ENCODE measurements around the gene ZP2. TPM values are rescaled to one million over a fixed set of nuclear protein-coding genes. Genes with fewer than 3 reads are reported as not detected.

ZP2 gene
- total RNA-seq (not detected), polyA plus RNA-seq (not detected)
- long read RNA-seq, donor 1: 0 reads
- long read RNA-seq, donor 2: 0 reads

DNA sequence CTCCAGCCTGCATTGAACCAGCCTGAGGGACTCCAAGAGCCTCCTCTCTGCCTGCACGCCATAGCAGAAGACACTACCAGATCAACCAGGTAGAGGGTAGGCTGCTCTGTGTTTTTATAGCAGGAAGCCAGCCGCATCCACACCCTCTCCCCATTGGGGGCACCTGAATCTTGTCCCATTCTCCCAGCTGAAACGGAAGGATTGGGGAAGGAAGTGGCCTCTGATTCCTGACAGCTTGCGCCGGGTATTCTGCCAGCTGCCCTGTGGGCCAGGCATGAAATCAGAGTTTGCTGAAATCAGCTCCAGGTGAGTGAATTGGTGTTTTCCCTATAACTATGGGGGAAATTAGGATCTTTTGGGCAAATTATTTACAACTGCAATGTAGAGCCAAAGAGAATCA, at the start of gene ZP2:
ZP2 (minus strand) TSS at position 89 of the 400 bp plus-strand sequence; CDS start at position 62, 27 bp downstream.
- ATAC-seq (no peak), DNase-seq (no peak)
- TF ChIP-seq, protein P1, sequence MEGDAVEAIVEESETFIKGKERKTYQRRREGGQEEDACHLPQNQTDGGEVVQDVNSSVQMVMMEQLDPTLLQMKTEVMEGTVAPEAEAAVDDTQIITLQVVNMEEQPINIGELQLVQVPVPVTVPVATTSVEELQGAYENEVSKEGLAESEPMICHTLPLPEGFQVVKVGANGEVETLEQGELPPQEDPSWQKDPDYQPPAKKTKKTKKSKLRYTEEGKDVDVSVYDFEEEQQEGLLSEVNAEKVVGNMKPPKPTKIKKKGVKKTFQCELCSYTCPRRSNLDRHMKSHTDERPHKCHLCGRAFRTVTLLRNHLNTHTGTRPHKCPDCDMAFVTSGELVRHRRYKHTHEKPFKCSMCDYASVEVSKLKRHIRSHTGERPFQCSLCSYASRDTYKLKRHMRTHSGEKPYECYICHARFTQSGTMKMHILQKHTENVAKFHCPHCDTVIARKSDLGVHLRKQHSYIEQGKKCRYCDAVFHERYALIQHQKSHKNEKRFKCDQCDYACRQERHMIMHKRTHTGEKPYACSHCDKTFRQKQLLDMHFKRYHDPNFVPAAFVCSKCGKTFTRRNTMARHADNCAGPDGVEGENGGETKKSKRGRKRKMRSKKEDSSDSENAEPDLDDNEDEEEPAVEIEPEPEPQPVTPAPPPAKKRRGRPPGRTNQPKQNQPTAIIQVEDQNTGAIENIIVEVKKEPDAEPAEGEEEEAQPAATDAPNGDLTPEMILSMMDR (IDR thresholded peaks at IDR 0.05): no peak
- Histone ChIP-seq H3K36me3 (ENCODE audit: insufficient read depth in 1 of 2, low read depth in 1 of 2) (no peaks in the 10 kb centered on the region), H3K4me3 (no peak within 1 kb of the TSS), H3K27ac (no peak within 1 kb of the TSS), H3K4me1 (no peaks in the 10 kb centered on the region), H3K27me3 (ENCODE audit: insufficient read depth in 3 of 3, low read length in 2 of 3) (peaks cover 0 to 3% (median 0%) of the 10 kb centered on the region in 3 donors), H3K9me3 (no peaks in the 10 kb centered on the region)
- intact Hi-C loops (cut with DNase I): no loop called here
- WGBS, 3 donors: 61 to 73% (median 72%) methylated on average over 5 of the region's 5 CpGs

DNA sequence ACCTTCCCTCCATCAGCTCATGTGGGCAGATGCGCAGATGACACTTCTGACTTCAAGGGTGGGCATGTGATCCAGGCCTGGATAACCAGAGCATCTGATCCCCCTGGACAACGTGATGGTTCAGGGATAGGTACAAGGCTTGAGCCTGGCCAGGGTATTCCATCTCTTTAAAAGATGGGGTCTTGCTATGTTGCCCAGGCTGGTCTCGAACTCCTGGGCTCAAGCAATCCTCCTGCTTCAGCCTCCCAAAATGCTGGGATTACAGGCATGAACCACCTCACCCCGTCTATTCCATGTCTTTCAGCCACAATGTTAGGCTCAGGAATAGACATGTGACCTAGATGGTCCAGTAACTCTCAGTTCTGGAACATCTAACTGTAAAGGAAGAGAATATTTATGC, 45.9 kb upstream of the ZP2 start:
- H3K9me3 ChIP-seq: no peaks in the 10 kb centered on the region
- ATAC-seq: no peak
- H3K27ac ChIP-seq: no peak overlapping the region
- WGBS, 3 donors: 86 to 96% (median 89%) methylated on average over 4 of the region's 4 CpGs
- DNase-seq: no peak
- H3K36me3 ChIP-seq (ENCODE audit: insufficient read depth in 1 of 2, low read depth in 1 of 2): no peaks in the 10 kb centered on the region
- intact Hi-C loops (cut with DNase I): no loop called here
- H3K4me3 ChIP-seq: no peak overlapping the region
- peaks cover 0 to 2% (median 0%) of the 10 kb centered on the region in 3 donors for H3K27me3 ChIP-seq (ENCODE audit: insufficient read depth in 3 of 3, low read length in 2 of 3)
- TF ChIP-seq, protein P1 (IDR thresholded peaks at IDR 0.05): no peak
- no peaks in the 10 kb centered on the region for H3K4me1 ChIP-seq

DNA sequence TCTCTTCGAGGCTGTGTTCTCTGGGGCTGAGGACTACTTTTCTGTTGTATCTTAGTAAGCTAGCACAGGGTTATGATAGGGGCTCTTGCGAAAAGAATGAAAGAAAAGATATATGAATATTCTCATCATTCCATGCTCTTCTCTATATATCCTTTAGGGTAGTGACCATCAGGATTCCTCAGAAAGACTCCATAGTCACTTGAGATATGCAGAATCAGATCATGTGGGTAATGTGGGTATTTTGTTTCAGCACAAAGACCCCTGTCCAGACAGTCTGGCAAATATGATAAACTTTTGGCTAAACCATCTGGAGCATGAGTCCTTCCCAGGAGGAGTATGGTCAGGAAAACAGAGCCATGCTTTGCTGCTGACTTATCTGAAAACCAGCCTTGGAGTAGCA, 45.3 kb upstream of the ZP2 start:
- ATAC-seq (no peak), DNase-seq (no peak)
- WGBS, 3 donors: 83 to 91% (median 84%) methylated on average over 2 of the region's 2 CpGs
- peaks cover 0 to 2% (median 0%) of the 10 kb centered on the region in 3 donors for H3K27me3 ChIP-seq (ENCODE audit: insufficient read depth in 3 of 3, low read length in 2 of 3)
- H3K4me3 ChIP-seq: no peak overlapping the region
- no peaks in the 10 kb centered on the region for H3K36me3 ChIP-seq (ENCODE audit: insufficient read depth in 1 of 2, low read depth in 1 of 2)
- no peak overlapping the region for H3K27ac ChIP-seq
- intact Hi-C loops (cut with DNase I): no loop called here
- H3K9me3 ChIP-seq: no peaks in the 10 kb centered on the region
- H3K4me1 ChIP-seq: no peaks in the 10 kb centered on the region
- TF ChIP-seq, protein P1 (IDR thresholded peaks at IDR 0.05): no peak

DNA sequence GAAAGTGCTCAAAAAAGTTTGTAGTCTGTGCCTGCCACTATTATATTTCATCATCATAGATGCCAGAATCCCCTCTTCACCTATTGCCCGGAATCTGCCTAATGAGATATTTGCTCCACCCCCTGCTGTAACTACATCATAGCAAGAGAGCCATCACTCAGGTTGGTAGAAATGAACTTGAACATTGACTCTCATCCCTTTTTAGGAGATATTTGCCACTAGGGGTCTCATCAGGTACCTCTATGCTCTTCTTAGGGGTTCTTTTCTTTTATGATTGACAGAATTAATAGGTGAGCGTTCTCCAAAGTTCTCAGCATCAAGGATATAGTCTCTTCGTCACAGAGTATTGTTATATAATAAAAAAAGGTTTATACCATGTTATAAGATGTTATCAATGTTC, 42.1 kb upstream of the ZP2 start:
- Histone ChIP-seq H3K4me1 (no peaks in the 10 kb centered on the region), H3K27me3 (ENCODE audit: insufficient read depth in 3 of 3, low read length in 2 of 3) (peaks cover 0 to 2% (median 0%) of the 10 kb centered on the region in 3 donors), H3K36me3 (ENCODE audit: insufficient read depth in 1 of 2, low read depth in 1 of 2) (no peaks in the 10 kb centered on the region), H3K27ac (no peak overlapping the region), H3K9me3 (no peaks in the 10 kb centered on the region), H3K4me3 (no peak overlapping the region)
- WGBS, 3 donors: 84 to 89% (median 85%) methylated on average over 3 of the region's 3 CpGs
- TF ChIP-seq, protein P1 (IDR thresholded peaks at IDR 0.05): no peak
- intact Hi-C loops (cut with DNase I): no loop called here
- no peak for DNase-seq
- ATAC-seq: no peak
